Measurements from ENCODE around the gene JUN.

- TF ChIP-seq POLR2A (IDR thresholded peaks at IDR 0.05) (no peak), CTCF (IDR thresholded peaks at IDR 0.05) (no peak), POLR2AphosphoS5 (IDR thresholded peaks at IDR 0.05) (no peak), EP300 (IDR thresholded peaks at IDR 0.05) (no peak)
Observed at GRCh38 chr1:58809325-58810010, 25.6 kb upstream of the JUN start.
